B cell (primary cell): ENCODE results near the gene HPRT1. TPM values are rescaled to one million over a fixed set of nuclear protein-coding genes. Genes with fewer than 3 reads are reported as not detected.

ENCODE experiments used
- ATAC-seq: fragments of 200-7000 bp; cut with Tn5 transposase; one replicate; pipeline ENCODE4 v1.10.0; 2021; ENCODE audit warnings: low read depth, mild to moderate bottlenecking, moderate number of reproducible peaks, moderate library complexity
- CTCF ChIA-PET: fragments of 350-600 bp; sonication (Branson Sonifier 250); formaldehyde crosslinking; loops from one replicate; lab custom pipeline; 2021; ENCODE audit warnings: antibody characterized with exemption, inconsistent platforms; lab: Charles Lee
- POLR2A ChIA-PET: fragments of 350-600 bp; sonication (Branson Sonifier 250); formaldehyde crosslinking; loops from one replicate; lab custom pipeline; 2021; ENCODE audit warnings: antibody characterized with exemption; lab: Charles Lee
- DNase-seq: peaks from one replicate; pipeline ENCODE4 v3.0.0; 2013
- H2AFZ ChIP-seq: 2 replicates; pipeline ENCODE4 v1.6.1; 2012; ENCODE audit warnings: mild to moderate bottlenecking, low read depth, low read length; ENCODE audit not compliant: insufficient read depth, poor library complexity, severe bottlenecking
- H3K27ac ChIP-seq, 2 donors: 1 replicate in 1 of 2; 2 replicates in 1 of 2; pipeline ENCODE4 v1.5.1; 2012 to 2013; ENCODE audit warnings: low read length in 2 of 2, mild to moderate bottlenecking in 2 of 2, moderate library complexity in 1 of 2
- H3K27me3 ChIP-seq, 4 experiments: fragments of 200-600 bp in 1 of 4; sonication (generic) in 1 of 4; replicated peaks in 1 of 4; 1 replicate in 2 of 4; 2 replicates in 2 of 4; pipeline versions ENCODE4 v1.6.1 to v1.7.0; 2013 to 2016; ENCODE audit warnings: low read length in 3 of 4, mild to moderate bottlenecking in 2 of 4, mixed read lengths in 1 of 4, moderate library complexity in 1 of 4; ENCODE audit not compliant: insufficient read depth in 4 of 4, control insufficient read depth in 3 of 4; ENCODE audit errors: control extremely low read depth in 1 of 4
- H3K36me3 ChIP-seq, 2 experiments: replicated peaks in 1 of 2; 1 replicate in 1 of 2; 2 replicates in 1 of 2; pipeline versions ENCODE4 v1.6.1 to v1.7.1; 2013; ENCODE audit warnings: low read length in 1 of 2; ENCODE audit not compliant: insufficient read depth in 2 of 2, control insufficient read depth in 1 of 2; ENCODE audit errors: control extremely low read depth in 1 of 2, extremely low read depth in 1 of 2
- H3K4me1 ChIP-seq, 2 donors: fragments of 200-600 bp in 1 of 2; sonication (generic) in 1 of 2; 1 replicate in 1 of 2; 2 replicates in 1 of 2; pipeline versions ENCODE4 v1.5.1 to v1.6.1; 2013 to 2017; ENCODE audit warnings: low read length in 2 of 2; ENCODE audit not compliant: control insufficient read depth in 2 of 2, insufficient read depth in 2 of 2
- H3K4me2 ChIP-seq: replicated peaks from 2 replicates; pipeline ENCODE3; 2012; ENCODE audit warnings: mild to moderate bottlenecking, low read depth, low read length; ENCODE audit not compliant: poor library complexity, severe bottlenecking
- H3K4me3 ChIP-seq, 5 experiments: fragments of 200-600 bp in 1 of 5; sonication (generic) in 1 of 5; 1 replicate in 3 of 5; 2 replicates in 2 of 5; pipeline versions ENCODE4 v1.5.1 to v1.7.0; 2011 to 2016; ENCODE audit warnings: low read length in 4 of 5, mild to moderate bottlenecking in 4 of 5, low read depth in 2 of 5, control low read depth in 1 of 5, moderate library complexity in 1 of 5; ENCODE audit not compliant: insufficient read depth in 1 of 5; ENCODE audit errors: control extremely low read depth in 1 of 5, extremely low read depth in 1 of 5
- H3K79me2 ChIP-seq: fragments of 200-600 bp; sonication (generic); one replicate; pipeline ENCODE4 v1.6.0; 2016; ENCODE audit warnings: low read length; ENCODE audit not compliant: control insufficient read depth, insufficient read depth
- H3K9ac ChIP-seq: fragments of 200-600 bp; sonication (generic); 2 replicates; pipeline ENCODE4 v1.6.1; 2017; ENCODE audit warnings: mild to moderate bottlenecking, low read length, moderate library complexity
- H3K9me3 ChIP-seq, 3 donors: one replicate each; pipeline versions ENCODE4 v1.6.1 to v1.7.1; 2013; ENCODE audit warnings: low read length in 2 of 3; ENCODE audit not compliant: control insufficient read depth in 2 of 3, insufficient read depth in 1 of 3; ENCODE audit errors: control extremely low read depth in 1 of 3
- H4K20me1 ChIP-seq: 2 replicates; pipeline ENCODE4 v1.6.0; 2012; ENCODE audit warnings: mild to moderate bottlenecking, low read length; ENCODE audit not compliant: insufficient read depth, control insufficient read depth, poor library complexity, severe bottlenecking
- H3K27ac Mint-ChIP-seq: one replicate; pipeline ENCODE4 v1.8.0; 2021; ENCODE audit warnings: mixed read lengths
- H3K27me3 Mint-ChIP-seq: one replicate; pipeline ENCODE4 v1.8.0; 2021; ENCODE audit warnings: mixed read lengths
- H3K4me1 Mint-ChIP-seq: one replicate; pipeline ENCODE4 v1.8.0; 2021; ENCODE audit warnings: mixed read lengths
- H3K4me3 Mint-ChIP-seq: one replicate; pipeline ENCODE4 v1.8.0; 2021; ENCODE audit warnings: mixed read lengths
- H3K9me3 Mint-ChIP-seq: one replicate; pipeline ENCODE4 v1.8.0; 2022; ENCODE audit warnings: mixed read lengths; ENCODE audit not compliant: insufficient read depth
- CTCF ChIP-seq: fragments of 200-600 bp; IDR thresholded peaks from one replicate; pipeline ENCODE4 v1.8.0; 2022; ENCODE audit warnings: antibody characterized with exemption, mild to moderate bottlenecking
- EZH2 ChIP-seq: IDR thresholded peaks from 2 replicates; pipeline ENCODE4 v1.6.1; 2012; ENCODE audit warnings: borderline replicate concordance, low read depth, mild to moderate bottlenecking, moderate library complexity, low read length; ENCODE audit not compliant: insufficient read depth, poor library complexity, severe bottlenecking
- WGBS: methylation state at CpG from one replicate; pipeline ENCODE4 v1.1.5; 2013; ENCODE audit warnings: missing lambda C conversion rate; ENCODE audit not compliant: insufficient coverage; 5-methylcytosine and 5-hydroxymethylcytosine counted together
- intact Hi-C: fragments of 100-400 bp; cut with micrococcal nuclease; formaldehyde crosslinking; loops from one replicate; pipeline ENCODE4 v1.10.0; 2022
- polyA plus RNA-seq: library from polyadenylated mRNA; depleted of rRNA; stranded (reverse); fragments of >200 nt; gene quantifications from 2 replicates; pipeline ENCODE4 v1.2.3, GENCODE V29; 2012
- total RNA-seq, 2 donors: library from RNA; stranded (reverse); fragments of 120-200 nt in 1 of 2; gene quantifications; 1 replicate in 1 of 2; 2 replicates in 1 of 2; pipeline versions ENCODE4 v1.2.3 to v1.2.4, GENCODE V29; 2013 to 2022

The HPRT1 gene
- total and polyA plus RNA-seq, 2 donors (not counting 1 experiment from before 2014, with no cell fraction given), result 6.6 to 19.5 TPM

GRCh38 chrX:134502686-134503085 is 42.7 kb downstream of the HPRT1 start:
- Mint-ChIP-seq H3K27ac (no peak overlapping the region), H3K9me3 (no peaks in the 10 kb centered on the region), H3K27me3 (no peaks in the 10 kb centered on the region), H3K4me3 (no peak overlapping the region), H3K4me1 (no peaks in the 10 kb centered on the region)
- Histone ChIP-seq H4K20me1 (no peaks in the 10 kb centered on the region), H3K36me3 (peaks cover 0 to 3% of the 10 kb centered on the region in 2 experiments), H3K4me3 (no peak overlapping the region), H3K4me2 (no peak overlapping the region), H3K4me1 (no peaks in the 10 kb centered on the region), H3K79me2 (no peaks in the 10 kb centered on the region), H2AFZ (no peak overlapping the region), H3K27me3 (no peaks in the 10 kb centered on the region), H3K9me3 (no peaks in the 10 kb centered on the region), H3K27ac (no peak overlapping the region), H3K9ac (no peak overlapping the region)
- DNase-seq (no peak), ATAC-seq (no peak)
- POLR2A ChIA-PET, result no interaction called here
- intact Hi-C loops, result no loop called here
- CTCF ChIA-PET, result no interaction called here
- TF ChIP-seq EZH2 (no peak), CTCF (no peak)

- DNase-seq (no peak), ATAC-seq (no peak)
- Histone ChIP-seq H2AFZ (no peak overlapping the region), H3K9me3 (no peaks in the 10 kb centered on the region), H3K9ac (no peak overlapping the region), H4K20me1 (no peaks in the 10 kb centered on the region), H3K27ac (no peak overlapping the region), H3K36me3 (no peaks in the 10 kb centered on the region), H3K27me3 (no peaks in the 10 kb centered on the region), H3K4me1 (no peaks in the 10 kb centered on the region), H3K4me2 (no peak overlapping the region), H3K4me3 (no peak overlapping the region), H3K79me2 (no peaks in the 10 kb centered on the region)
- intact Hi-C loops, result no loop called here
- Mint-ChIP-seq H3K4me1 (no peaks in the 10 kb centered on the region), H3K9me3 (no peaks in the 10 kb centered on the region), H3K4me3 (no peak overlapping the region), H3K27ac (no peak overlapping the region), H3K27me3 (no peaks in the 10 kb centered on the region)
- CTCF ChIA-PET, result no interaction called here
- 100% methylated on average over 6 of the region's 9 CpGs for WGBS
- POLR2A ChIA-PET, result no interaction called here
- TF ChIP-seq EZH2 (no peak), CTCF (no peak)
Measured at GRCh38 chrX:134512566-134512965, 52.6 kb downstream of the HPRT1 start.
